K562 treated with DMSO at 1 percent for 24 hours (cell line): ENCODE data around the gene NPY4R. TPM values are rescaled to one million over a fixed set of nuclear protein-coding genes. Genes with fewer than 3 reads are reported as not detected.

Source experiments
- total RNA-seq: library from RNA; unstranded; fragments of 300-600 nt; gene quantifications from 2 replicates; pipeline ENCODE4 v1.2.3, GENCODE V29; 2022; ENCODE audit warnings: low read depth; ENCODE audit not compliant: insufficient read depth

Gene NPY4R
- total RNA-seq = not detected in 2 replicates

DNA sequence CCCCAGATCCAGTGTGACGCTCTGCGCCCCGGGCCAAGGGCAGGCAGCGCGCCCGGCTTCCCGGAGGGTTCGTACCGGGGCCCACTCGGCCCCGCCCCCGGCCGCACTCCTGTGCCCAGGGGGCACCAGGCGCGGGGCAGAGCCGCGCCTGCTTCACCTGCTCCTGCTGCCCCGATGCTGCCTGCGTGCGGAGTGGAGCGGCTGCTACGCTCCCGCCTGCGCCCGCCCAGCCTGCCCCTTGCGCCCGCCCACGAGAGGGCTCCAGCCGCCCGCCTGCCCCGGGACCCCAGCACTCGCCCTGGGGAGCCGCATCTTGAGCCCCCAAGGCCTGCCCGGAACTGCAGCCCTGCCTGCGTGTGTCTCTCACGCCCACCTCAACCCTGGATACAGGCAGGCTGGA is at the start of gene NPY4R:
Gene NPY4R (minus strand): TSS at position 194 of the 400 bp plus-strand sequence. CDS start 3,323 bp downstream, outside the sequence.

Other genes starting within 250 kb of the NPY4R start
- gene ANTXRL, start 179.0 kb downstream of the NPY4R start, total RNA-seq = not detected in 2 replicates
- gene ANXA8L1, start 90.2 kb downstream of the NPY4R start, total RNA-seq = not detected in 2 replicates
- gene GPRIN2, start 90.7 kb upstream of the NPY4R start, total RNA-seq = not detected in 2 replicates
- gene SYT15, start 113.2 kb upstream of the NPY4R start, total RNA-seq = not detected in 2 replicates